OCI-LY1 (cell line): ENCODE measurements around the gene ADGRG3.
A peak's percentile ranks its signal among the peaks of the same experiment; 100 is the strongest.

Source experiments
- H2AFZ ChIP-seq: fragments of 200-600 bp; sonication (generic), shearing (Covaris generic); 2 replicates; pipeline ENCODE4 v1.6.0; 2014; ENCODE audit warnings: antibody characterized with exemption, mild to moderate bottlenecking, low read length
- H3F3A ChIP-seq: fragments of 200-600 bp; sonication (generic), shearing (Covaris generic); 2 replicates; pipeline ENCODE4 v1.6.0; 2014; ENCODE audit warnings: mild to moderate bottlenecking, antibody characterized with exemption, low read length, moderate library complexity; ENCODE audit not compliant: insufficient read depth
- H3K27ac ChIP-seq: fragments of 200-600 bp; sonication (generic); 2 replicates; pipeline ENCODE4 v1.5.1; 2014; ENCODE audit warnings: low read length, mixed run types, mild to moderate bottlenecking, low read depth; ENCODE audit not compliant: poor library complexity, severe bottlenecking
- H3K27me3 ChIP-seq: fragments of 200-600 bp; sonication (generic); 2 replicates; pipeline ENCODE4 v1.6.0; 2014; ENCODE audit warnings: antibody characterized with exemption, mild to moderate bottlenecking, low read length, moderate library complexity; ENCODE audit not compliant: insufficient read depth
- H3K36me3 ChIP-seq: fragments of 200-600 bp; sonication (generic); 2 replicates; pipeline ENCODE4 v1.6.1; 2014; ENCODE audit warnings: mild to moderate bottlenecking, antibody characterized with exemption, low read length, moderate library complexity, mixed read lengths; ENCODE audit not compliant: insufficient read depth
- H3K4me1 ChIP-seq: fragments of 200-600 bp; sonication (generic); 2 replicates; pipeline ENCODE4 v1.5.1; 2014; ENCODE audit warnings: mild to moderate bottlenecking, low read length, moderate library complexity; ENCODE audit not compliant: insufficient read depth, severe bottlenecking
- H3K4me2 ChIP-seq: fragments of 200-600 bp; sonication (generic), shearing (Covaris generic); 2 replicates; pipeline ENCODE4 v1.6.1; 2014; ENCODE audit warnings: low read length
- H3K4me3 ChIP-seq: fragments of 200-600 bp; sonication (generic); 2 replicates; pipeline ENCODE4 v1.5.1; 2014; ENCODE audit warnings: low read length, low read depth, mild to moderate bottlenecking, mixed read lengths; ENCODE audit not compliant: poor library complexity, severe bottlenecking
- H3K79me2 ChIP-seq: fragments of 200-600 bp; shearing (Covaris generic); 2 replicates; pipeline ENCODE4 v1.6.1; 2016; ENCODE audit warnings: mixed run types, low read length, mixed read lengths; ENCODE audit not compliant: insufficient read depth
- H3K9ac ChIP-seq: fragments of 200-600 bp; sonication (generic), shearing (Covaris generic); 2 replicates; pipeline ENCODE4 v1.6.1; 2014; ENCODE audit warnings: mild to moderate bottlenecking, low read length, mixed read lengths
- H3K9me2 ChIP-seq: fragments of 200-600 bp; sonication (generic), shearing (Covaris generic); 2 replicates; pipeline ENCODE4 v1.6.1; 2014; ENCODE audit warnings: low read depth, mild to moderate bottlenecking, low read length, mixed read lengths
- H3K9me3 ChIP-seq: fragments of 200-600 bp; shearing (Covaris generic); 2 replicates; pipeline ENCODE4 v1.6.1; 2014; ENCODE audit warnings: low read length, mixed read lengths
- H4K20me1 ChIP-seq: fragments of 200-600 bp; sonication (generic), shearing (Covaris generic); 2 replicates; pipeline ENCODE4 v1.6.0; 2016; ENCODE audit warnings: mild to moderate bottlenecking, low read length; ENCODE audit not compliant: insufficient read depth
- EZH2 ChIP-seq: fragments of 200-600 bp; sonication (generic), shearing (Covaris generic); IDR thresholded peaks from 2 replicates; pipeline ENCODE4 v1.8.0; 2017; ENCODE audit warnings: borderline replicate concordance, mixed run types, mild to moderate bottlenecking, antibody characterized with exemption, low read length, moderate library complexity, mixed read lengths
- TF ChIP-seq, protein P1 (sequence below): fragments of 200-600 bp; sonication (generic), shearing (Covaris generic); IDR thresholded peaks from 2 replicates; pipeline ENCODE4 v1.5.1; 2017; ENCODE audit warnings: mild to moderate bottlenecking, antibody characterized with exemption, low read length, moderate library complexity, mixed read lengths

The ADGRG3 gene

DNA sequence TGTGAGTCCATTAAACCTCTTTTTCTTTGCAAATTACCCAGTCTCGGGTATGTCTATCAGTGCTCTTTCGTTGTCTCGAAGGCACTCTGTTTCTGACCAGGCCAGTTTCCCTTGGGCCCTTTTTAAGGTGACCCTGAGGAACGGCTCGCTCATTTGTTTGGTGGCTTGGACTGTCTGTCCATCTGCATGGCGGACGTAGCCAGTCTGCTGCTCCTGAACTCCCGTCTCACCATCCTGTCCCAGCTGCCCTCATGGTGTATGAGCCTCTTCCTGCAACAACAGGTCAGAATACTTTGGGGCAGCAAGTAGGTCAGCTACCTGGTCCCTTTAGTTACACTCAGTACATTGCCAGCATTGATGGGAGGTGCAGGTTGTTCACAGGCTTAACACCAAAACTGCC, 45.5 kb downstream of the ADGRG3 start:
- Histone ChIP-seq H3K9ac (no peak overlapping the region), H3K4me1 (no peaks in the 10 kb centered on the region), H3K27ac (no peak overlapping the region), H3F3A (no peaks in the 10 kb centered on the region), H4K20me1 (no peaks in the 10 kb centered on the region), H3K4me3 (no peak overlapping the region), H3K36me3 (no peaks in the 10 kb centered on the region), H3K4me2 (no peak overlapping the region), H3K9me3 (no peaks in the 10 kb centered on the region), H3K79me2 (no peaks in the 10 kb centered on the region), H3K9me2 (no peaks in the 10 kb centered on the region), H3K27me3 (peaks cover 3% of the 10 kb centered on the region; the same call in 1 of the 2 replicates), H2AFZ (no peak overlapping the region)
- no peak for TF ChIP-seq EZH2
- TF ChIP-seq, protein P1, sequence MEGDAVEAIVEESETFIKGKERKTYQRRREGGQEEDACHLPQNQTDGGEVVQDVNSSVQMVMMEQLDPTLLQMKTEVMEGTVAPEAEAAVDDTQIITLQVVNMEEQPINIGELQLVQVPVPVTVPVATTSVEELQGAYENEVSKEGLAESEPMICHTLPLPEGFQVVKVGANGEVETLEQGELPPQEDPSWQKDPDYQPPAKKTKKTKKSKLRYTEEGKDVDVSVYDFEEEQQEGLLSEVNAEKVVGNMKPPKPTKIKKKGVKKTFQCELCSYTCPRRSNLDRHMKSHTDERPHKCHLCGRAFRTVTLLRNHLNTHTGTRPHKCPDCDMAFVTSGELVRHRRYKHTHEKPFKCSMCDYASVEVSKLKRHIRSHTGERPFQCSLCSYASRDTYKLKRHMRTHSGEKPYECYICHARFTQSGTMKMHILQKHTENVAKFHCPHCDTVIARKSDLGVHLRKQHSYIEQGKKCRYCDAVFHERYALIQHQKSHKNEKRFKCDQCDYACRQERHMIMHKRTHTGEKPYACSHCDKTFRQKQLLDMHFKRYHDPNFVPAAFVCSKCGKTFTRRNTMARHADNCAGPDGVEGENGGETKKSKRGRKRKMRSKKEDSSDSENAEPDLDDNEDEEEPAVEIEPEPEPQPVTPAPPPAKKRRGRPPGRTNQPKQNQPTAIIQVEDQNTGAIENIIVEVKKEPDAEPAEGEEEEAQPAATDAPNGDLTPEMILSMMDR: no peak

- H3K9me3 ChIP-seq: no peaks in the 10 kb centered on the region
- H3K4me1 ChIP-seq: no peaks in the 10 kb centered on the region
- no peak overlapping the region for H3K4me2 ChIP-seq
- no peak overlapping the region for H2AFZ ChIP-seq
- H3K9me2 ChIP-seq: no peaks in the 10 kb centered on the region
- H3K79me2 ChIP-seq: no peaks in the 10 kb centered on the region
- H3K9ac ChIP-seq: no peak overlapping the region
- no peaks in the 10 kb centered on the region for H4K20me1 ChIP-seq
- H3K27me3 ChIP-seq: peaks cover 3% of the 10 kb centered on the region; the same call in 1 of the 2 replicates
- TF ChIP-seq EZH2: no peak
- TF ChIP-seq, protein P1: no peak
- H3K4me3 ChIP-seq: no peak overlapping the region
- H3K27ac ChIP-seq: no peak overlapping the region
- no peaks in the 10 kb centered on the region for H3F3A ChIP-seq
- no peaks in the 10 kb centered on the region for H3K36me3 ChIP-seq
These were observed 45.9 kb downstream of the ADGRG3 start for GRCh38 chr16:57714047-57714446.

DNA sequence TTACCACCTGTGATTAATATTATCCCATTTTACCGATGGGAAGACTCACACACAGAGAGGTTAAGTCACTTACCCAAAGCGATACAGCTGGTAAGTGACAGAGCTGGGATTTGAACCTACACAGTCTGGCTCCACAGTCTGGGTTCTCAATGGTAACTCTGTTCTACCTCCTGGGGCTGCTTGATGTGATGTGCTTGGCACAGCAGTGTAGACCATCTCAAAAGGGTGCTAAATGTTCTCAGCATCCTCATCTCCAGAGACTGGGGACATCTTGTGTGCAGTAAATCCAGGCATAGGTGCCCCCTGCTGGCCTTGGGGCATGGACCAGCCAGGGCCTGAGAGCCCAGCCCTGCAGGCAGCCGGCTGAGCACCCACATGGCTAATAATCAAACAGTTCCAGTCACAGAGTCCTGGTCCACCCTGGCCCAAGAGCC, 52.1 kb downstream of the ADGRG3 start:
- TF ChIP-seq, protein P1: peak; percentile 34
- no peak for TF ChIP-seq EZH2
- peaks cover 6% of the 10 kb centered on the region; the same call in 1 of the 2 replicates for H3K27me3 ChIP-seq

More for the DNA sequence above, 52.1 kb downstream of the ADGRG3 start:
- Histone ChIP-seq H3K9me2 (no peaks in the 10 kb centered on the region), H3K9me3 (no peaks in the 10 kb centered on the region), H3K36me3 (no peaks in the 10 kb centered on the region), H3K4me3 (no peak overlapping the region), H3K9ac (no peak overlapping the region), H4K20me1 (no peaks in the 10 kb centered on the region), H3F3A (no peaks in the 10 kb centered on the region), H3K4me2 (no peak overlapping the region), H3K4me1 (no peaks in the 10 kb centered on the region), H3K27ac (no peak overlapping the region), H2AFZ (no peak overlapping the region), H3K79me2 (no peaks in the 10 kb centered on the region)
